GM19372 (cell line): ENCODE measurements around the gene CEMIP.

ENCODE experiments used
- ATAC-seq: cut with Tn5 transposase; IDR thresholded peaks from one replicate; pipeline ENCODE4 v1.9.1; 2021; ENCODE audit warnings: mild to moderate bottlenecking, low read depth, moderate library complexity; ENCODE audit not compliant: unreplicated experiment

The CEMIP gene

DNA sequence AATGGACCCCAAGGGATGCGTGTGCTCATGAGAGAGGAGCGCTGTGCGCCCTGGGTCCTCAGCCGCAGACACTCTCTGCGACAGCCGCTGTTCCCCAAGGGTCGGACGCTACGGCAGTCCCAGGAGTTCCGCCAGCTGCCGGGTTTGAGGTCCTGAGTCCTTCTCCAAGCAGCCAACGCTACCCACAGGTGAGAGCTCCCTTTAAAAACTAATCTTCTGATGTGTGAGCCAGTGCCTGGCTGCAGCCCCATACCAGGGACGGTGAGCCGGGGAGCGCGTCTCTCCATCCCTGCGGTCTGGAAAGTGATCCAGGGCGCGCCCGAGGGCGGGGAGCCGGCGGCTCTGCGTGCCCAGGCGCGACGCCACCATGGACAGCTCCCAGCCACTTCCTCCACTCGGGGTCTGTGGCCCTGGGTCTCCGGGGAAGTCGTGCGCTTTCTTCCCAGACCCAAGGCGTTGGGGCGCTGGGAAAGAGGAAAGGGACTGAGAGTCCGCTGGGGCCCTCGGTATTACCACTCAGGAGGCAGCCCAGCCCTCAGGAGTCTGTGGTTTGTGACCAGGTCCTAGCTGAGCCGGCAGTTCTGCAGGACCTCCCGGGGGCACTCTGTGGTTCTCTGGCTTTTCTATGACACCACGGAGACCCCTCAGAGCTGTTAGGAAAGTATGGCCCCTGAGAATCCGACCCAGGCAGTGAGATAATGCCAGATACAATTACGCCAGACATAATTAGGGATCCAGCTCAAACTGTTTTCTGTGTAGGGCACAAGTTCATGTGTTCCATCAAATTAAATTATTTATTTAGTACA lies 1.4 kb downstream of the CEMIP start:
- ATAC-seq, result no peak

- no peak for ATAC-seq
Measured at GRCh38 chr15:80783260-80783659, 4.1 kb downstream of the CEMIP start.

- ATAC-seq, result no peak
Measured at GRCh38 chr15:80785335-80785734, 6.2 kb downstream of the CEMIP start.

- no peak for ATAC-seq
Measured at GRCh38 chr15:80785811-80786354, 6.7 kb downstream of the CEMIP start.

- no peak for ATAC-seq
Measured at GRCh38 chr15:80787316-80787715, 8.1 kb downstream of the CEMIP start.

- ATAC-seq, result no peak
Measured at GRCh38 chr15:80788536-80788935, 9.4 kb downstream of the CEMIP start.

- ATAC-seq, result no peak
Measured at GRCh38 chr15:80789296-80789695, 10.1 kb downstream of the CEMIP start.

DNA sequence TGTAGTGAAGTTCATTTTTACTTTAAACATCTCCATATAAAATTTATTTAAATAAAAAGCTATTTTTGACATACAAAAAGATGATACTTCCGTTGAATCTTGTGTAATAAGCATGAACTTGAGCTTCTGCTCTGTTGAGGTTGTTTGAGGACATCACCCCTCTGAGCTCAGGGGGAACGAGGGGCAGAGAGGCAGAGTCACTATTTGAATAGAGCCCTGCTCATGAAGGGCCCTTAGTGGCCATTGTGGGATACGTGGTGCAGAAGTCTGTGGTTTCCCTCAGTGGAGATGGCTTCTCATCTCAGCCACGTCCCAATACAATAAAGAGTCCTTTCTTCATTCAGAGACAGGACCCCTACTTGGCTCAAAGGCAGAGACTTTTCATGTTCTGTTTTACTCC lies 10.6 kb downstream of the CEMIP start:
- ATAC-seq, result no peak

GRCh38 chr15:80790236-80790635 lies 11.1 kb downstream of the CEMIP start:
- no peak for ATAC-seq

- no peak for ATAC-seq
Measured at GRCh38 chr15:80791004-80791403, 11.8 kb downstream of the CEMIP start.

GRCh38 chr15:80796407-80796806 lies 17.2 kb downstream of the CEMIP start:
- ATAC-seq, result no peak

- no peak for ATAC-seq
Measured at GRCh38 chr15:80798911-80799310, 19.7 kb downstream of the CEMIP start.

GRCh38 chr15:80800067-80800466 lies 20.9 kb downstream of the CEMIP start:
- no peak for ATAC-seq

GRCh38 chr15:80801891-80802680 lies 22.9 kb downstream of the CEMIP start:
- no peak for ATAC-seq

GRCh38 chr15:80803580-80804525 lies 24.7 kb downstream of the CEMIP start:
- no peak for ATAC-seq

DNA sequence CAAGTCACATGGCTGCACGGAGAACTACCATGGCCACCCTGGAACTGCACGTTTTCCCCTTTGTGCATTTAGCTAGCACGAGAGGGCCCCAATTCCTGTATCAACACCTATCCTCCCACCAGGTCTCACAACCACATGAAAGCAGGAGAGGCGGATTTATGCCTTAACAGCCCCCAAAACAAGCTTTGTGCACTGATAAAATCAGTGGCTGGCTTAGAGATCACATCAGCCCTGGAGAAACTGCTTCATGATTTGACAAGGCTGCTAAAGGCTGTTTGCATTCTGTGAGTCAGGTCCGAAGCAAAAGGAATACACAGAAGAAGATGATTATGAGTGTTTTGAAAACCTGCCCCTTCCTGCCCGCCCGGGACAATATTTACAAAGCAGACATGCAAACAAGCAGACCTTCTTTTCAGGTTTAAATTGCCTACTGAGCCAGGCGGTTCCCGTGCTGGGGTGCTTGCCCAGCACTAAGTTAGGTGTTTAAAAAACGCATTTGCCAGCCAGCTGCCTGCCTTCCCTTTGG lies 25.9 kb downstream of the CEMIP start:
- no peak for ATAC-seq

DNA sequence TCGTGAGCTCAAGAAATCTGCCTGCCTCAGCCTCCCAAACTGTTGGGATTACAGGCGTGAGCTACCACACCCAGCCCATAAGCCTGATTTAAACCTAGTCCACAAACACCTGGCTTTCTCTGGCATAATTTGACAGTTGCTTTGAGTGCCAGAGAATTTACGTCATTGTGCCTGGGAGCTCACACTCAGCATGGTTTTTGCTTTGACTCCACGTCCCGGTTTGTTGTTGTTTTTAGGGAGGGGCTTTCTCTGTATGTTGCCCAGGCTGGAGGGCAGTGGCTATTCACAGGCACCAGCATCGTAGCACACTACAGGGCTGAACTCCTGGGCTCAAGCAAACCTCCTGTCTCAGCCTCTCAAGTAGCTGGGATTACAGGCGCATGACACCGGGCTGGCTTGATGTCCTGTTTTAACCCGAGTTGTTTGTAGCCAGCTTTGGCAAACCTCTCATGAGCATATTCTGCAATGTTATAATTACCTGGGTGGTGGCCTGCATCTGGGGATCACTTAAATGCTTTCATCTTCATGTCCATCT lies 32.7 kb downstream of the CEMIP start:
- ATAC-seq, result no peak

- no peak for ATAC-seq
Measured at GRCh38 chr15:80815106-80815505, 35.9 kb downstream of the CEMIP start.

- ATAC-seq, result no peak
Measured at GRCh38 chr15:80816049-80816653, 37.0 kb downstream of the CEMIP start.

GRCh38 chr15:80816936-80817335 lies 37.8 kb downstream of the CEMIP start:
- ATAC-seq, result no peak
